ES-I3 (cell line): ENCODE measurements around the gene DUSP18.
"Not testable (repeated sequence)": the region's sequence is repeated elsewhere in the genome, so short reads cannot be mapped to it uniquely, and the experiment has no call there.

ENCODE experiments used
- H3K36me3 ChIP-seq: 2 replicates; pipeline ENCODE4 v1.6.1; 2013; ENCODE audit warnings: mild to moderate bottlenecking, low read length, control low read depth, moderate library complexity; ENCODE audit not compliant: insufficient read depth
- H3K4me1 ChIP-seq: 2 replicates; pipeline ENCODE4 v1.6.1; 2013; ENCODE audit warnings: mild to moderate bottlenecking, control low read depth, low read length; ENCODE audit not compliant: insufficient read depth
- H3K9ac ChIP-seq: 2 replicates; pipeline ENCODE4 v1.6.1; 2013; ENCODE audit warnings: low read depth, mild to moderate bottlenecking, low read length, moderate library complexity
- H3K9me3 ChIP-seq: 2 replicates; pipeline ENCODE4 v1.6.1; 2013; ENCODE audit warnings: mild to moderate bottlenecking, low read length, moderate library complexity; ENCODE audit not compliant: control insufficient read depth, insufficient read depth

DUSP18 gene

DNA sequence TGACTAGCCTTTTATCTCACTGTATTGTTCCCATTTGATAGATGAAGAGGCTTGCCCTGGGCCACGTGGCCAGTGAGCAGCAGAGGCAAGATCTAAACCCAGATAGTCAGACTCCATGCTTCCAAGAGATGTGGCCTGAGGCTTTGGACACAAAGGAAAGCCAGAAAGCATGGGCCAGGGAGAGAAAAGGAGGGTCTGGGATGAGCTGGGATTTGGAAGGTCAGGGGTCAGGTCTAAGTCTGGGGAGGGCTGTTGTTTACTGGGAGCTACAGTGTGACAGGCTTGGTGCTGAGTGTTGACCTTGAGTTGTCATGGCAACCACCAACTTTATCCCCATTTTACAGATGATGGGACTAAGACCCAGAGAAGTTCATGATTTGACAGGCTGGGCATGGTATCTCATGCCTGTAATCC lies 30.0 kb downstream of the DUSP18 start:
- Histone ChIP-seq H3K36me3 (no peaks in the 10 kb centered on the region), H3K9ac (no peak overlapping the region), H3K4me1 (no peaks in the 10 kb centered on the region; the same call in 1 of the 2 replicates), H3K9me3 (no peaks in the 10 kb centered on the region)

DNA sequence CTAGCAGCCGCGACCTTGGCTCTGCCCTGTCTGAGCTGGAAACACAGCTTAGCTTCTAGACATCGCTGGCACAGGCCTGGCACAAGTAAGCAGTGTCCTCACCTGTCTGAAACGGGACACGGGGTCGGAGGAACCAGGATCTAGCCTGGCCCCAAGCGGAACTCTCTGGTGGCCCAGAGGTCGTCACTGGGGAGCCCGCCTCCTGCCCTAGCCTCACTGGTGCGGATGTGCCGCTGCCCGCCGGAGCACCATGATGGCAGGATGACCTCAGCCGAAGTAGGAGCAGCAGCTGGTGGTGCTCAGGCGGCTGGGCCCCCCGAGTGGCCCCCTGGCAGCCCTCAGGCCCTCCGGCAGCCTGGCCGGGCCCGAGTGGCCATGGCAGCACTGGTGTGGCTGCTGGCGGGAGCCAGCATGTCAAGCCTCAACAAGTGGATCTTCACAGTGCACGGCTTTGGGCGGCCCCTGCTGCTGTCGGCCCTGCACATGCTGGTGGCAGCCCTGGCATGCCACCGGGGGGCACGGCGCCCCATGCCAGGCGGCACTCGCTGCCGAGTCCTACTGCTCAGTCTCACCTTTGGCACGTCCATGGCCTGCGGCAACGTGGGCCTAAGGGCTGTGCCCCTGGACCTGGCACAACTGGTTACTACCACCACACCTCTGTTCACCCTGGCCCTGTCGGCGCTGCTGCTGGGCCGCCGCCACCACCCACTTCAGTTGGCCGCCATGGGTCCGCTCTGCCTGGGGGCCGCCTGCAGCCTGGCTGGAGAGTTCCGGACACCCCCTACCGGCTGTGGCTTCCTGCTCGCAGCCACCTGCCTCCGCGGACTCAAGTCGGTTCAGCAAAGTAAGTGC lies 31.2 kb downstream of the DUSP18 start:
- H3K9ac ChIP-seq = peak overlapping the region; percentile 85
- no peaks in the 10 kb centered on the region for H3K36me3 ChIP-seq
- H3K9me3 ChIP-seq = no peaks in the 10 kb centered on the region
- H3K4me1 ChIP-seq = no peaks in the 10 kb centered on the region; the same call in 1 of the 2 replicates

GRCh38 chr22:30635273-30636225 lies 32.1 kb downstream of the DUSP18 start, which contains the start of gene SLC35E4:
Gene SLC35E4 (plus strand): TSS chr22:30635781. CDS start chr22:30636451, 670 bp downstream.
- Histone ChIP-seq H3K9me3 (no peaks in the 10 kb centered on the region), H3K36me3 (no peaks in the 10 kb centered on the region), H3K9ac (peak within 1 kb of the TSS; percentile 85), H3K4me1 (no peaks in the 10 kb centered on the region; the same call in 1 of the 2 replicates)

GRCh38 chr22:30634471-30635233 lies 33.0 kb downstream of the DUSP18 start:
- Histone ChIP-seq H3K9me3 (no peaks in the 10 kb centered on the region), H3K9ac (peak overlapping the region; percentile 53; the same call in 1 of the 2 replicates), H3K36me3 (no peaks in the 10 kb centered on the region), H3K4me1 (no peaks in the 10 kb centered on the region; the same call in 1 of the 2 replicates)

- not testable (repeated sequence) for H3K9ac ChIP-seq, H3K9me3 ChIP-seq
Observed at GRCh38 chr22:30631469-30631868, 36.2 kb downstream of the DUSP18 start.

GRCh38 chr22:30628491-30628890 lies 39.2 kb downstream of the DUSP18 start:
- Histone ChIP-seq H3K4me1 (no peaks in the 10 kb centered on the region), H3K36me3 (no peaks in the 10 kb centered on the region), H3K9me3 (no peaks in the 10 kb centered on the region), H3K9ac (no peak overlapping the region)

More at GRCh38 chr22:30631469-30631868, 36.2 kb downstream of the DUSP18 start:
- H3K36me3 ChIP-seq, H3K4me1 ChIP-seq: not testable (repeated sequence)

DNA sequence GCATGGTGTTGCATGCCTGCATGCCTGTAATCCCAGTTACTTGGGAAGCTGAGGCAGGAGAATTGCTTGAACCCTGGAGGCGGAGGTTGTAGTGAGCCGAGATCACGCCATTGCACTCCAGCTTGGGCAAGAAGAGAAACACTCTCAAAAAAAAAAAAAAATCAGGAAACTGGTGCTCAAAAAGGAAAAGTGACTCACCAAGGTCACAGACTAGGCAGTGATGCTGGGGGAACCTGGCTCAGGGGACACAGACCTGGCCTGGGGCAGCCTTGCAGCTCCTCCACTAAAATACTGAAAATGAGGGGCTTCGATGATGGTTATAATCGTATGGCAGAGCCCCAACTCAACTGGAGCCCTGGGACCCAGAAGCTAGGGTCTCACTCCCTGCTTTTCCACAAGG lies 40.2 kb downstream of the DUSP18 start:
- Histone ChIP-seq H3K9ac (no peak overlapping the region), H3K4me1 (no peaks in the 10 kb centered on the region), H3K9me3 (no peaks in the 10 kb centered on the region), H3K36me3 (peaks cover 2% of the 10 kb centered on the region; the same call in 1 of the 2 replicates)

GRCh38 chr22:30626413-30626812 lies 41.3 kb downstream of the DUSP18 start:
- H3K36me3 ChIP-seq = peaks cover 3% of the 10 kb centered on the region; the same call in 1 of the 2 replicates
- no peaks in the 10 kb centered on the region for H3K9me3 ChIP-seq
- H3K9ac ChIP-seq = no peak overlapping the region
- H3K4me1 ChIP-seq = no peaks in the 10 kb centered on the region

DNA sequence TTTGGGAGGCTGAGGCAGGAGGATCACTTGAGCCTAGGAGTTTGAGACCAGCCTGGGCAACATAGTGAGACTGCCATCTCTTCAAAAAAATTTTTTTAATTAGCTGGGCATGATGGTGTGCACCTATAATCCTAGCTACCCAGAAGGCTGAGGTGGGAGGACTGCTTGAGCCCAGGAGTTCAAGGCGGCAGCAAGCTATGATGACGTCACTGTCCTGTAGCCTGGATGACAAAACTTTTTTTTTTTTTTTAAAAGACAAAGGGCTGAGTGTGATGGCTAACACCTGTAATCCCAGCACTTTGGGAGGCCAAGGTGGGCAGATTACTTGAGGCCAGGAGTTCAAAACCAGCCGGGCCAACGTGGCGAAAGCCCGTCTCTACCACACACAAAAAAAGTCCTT lies 47.8 kb downstream of the DUSP18 start:
- H3K9ac ChIP-seq, H3K9me3 ChIP-seq, H3K36me3 ChIP-seq, H3K4me1 ChIP-seq: not testable (repeated sequence)

DNA sequence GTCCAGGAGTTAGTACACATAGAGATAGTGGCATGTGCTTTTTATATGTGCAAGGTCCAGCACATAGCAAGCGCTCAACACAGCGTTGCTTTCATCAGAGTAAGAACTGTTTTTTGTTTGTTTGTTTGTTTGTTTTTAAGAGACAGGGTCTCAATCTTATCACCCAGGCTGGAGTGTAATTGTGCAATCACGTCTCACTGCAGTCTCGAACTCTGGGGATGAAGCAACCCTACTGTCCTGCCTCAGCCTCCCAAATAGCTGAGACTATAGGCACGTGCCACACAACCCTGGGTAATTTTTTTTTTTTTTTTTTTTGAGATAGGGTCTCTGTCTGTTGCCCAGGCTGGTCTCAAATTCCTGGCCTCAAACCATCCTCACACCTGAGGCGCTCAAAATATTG lies 49.9 kb downstream of the DUSP18 start:
- H3K4me1 ChIP-seq = no peaks in the 10 kb centered on the region
- no peaks in the 10 kb centered on the region for H3K9me3 ChIP-seq
- no peak overlapping the region for H3K9ac ChIP-seq
- H3K36me3 ChIP-seq = peaks cover 12% of the 10 kb centered on the region; the same call in 1 of the 2 replicates

DNA sequence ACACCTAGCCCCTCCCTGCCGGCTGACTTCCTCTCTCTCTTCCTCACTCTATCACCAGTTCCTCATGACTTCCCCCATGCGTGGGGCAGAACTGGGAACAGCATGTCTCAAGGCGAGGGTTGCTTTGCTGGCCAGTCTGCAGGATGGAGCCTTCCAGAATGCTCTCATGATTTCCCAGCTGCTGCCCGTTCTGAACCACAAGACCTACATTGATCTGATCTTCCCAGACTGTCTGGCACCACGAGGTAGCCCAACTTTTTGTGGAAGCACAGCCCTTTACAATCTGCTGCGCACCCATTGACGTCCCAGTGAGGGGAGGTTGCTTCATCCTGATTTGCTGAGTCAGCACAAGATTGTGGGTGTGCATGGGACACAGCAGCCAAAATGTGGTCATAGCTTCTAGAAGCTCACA lies 52.1 kb downstream of the DUSP18 start:
- H3K4me1 ChIP-seq = no peaks in the 10 kb centered on the region
- H3K36me3 ChIP-seq = peaks cover 13% of the 10 kb centered on the region; the same call in 1 of the 2 replicates
- H3K9me3 ChIP-seq = no peaks in the 10 kb centered on the region
- no peak overlapping the region for H3K9ac ChIP-seq

DNA sequence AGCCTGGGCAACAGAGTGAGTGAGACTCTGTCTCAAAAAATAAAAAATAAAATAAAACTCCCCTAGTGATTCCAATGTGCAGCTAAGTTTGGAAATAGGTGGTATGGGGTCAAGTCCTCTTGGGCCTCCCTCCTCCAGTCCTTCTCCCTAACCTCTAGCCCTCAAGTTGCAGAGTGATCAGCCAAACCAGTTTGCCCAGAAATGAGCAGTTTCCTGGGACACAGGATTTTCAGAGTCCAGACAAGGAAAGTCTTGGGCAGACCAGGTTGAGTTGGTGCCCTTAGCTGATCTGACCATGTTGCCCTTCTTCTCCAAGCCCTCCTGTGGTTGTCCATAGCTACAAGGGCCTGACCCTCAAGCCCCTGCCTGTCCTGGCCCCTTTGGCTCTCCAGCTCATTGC lies 52.8 kb downstream of the DUSP18 start:
- Histone ChIP-seq H3K9me3 (no peaks in the 10 kb centered on the region), H3K36me3 (peaks cover 13% of the 10 kb centered on the region; the same call in 1 of the 2 replicates), H3K9ac (no peak overlapping the region), H3K4me1 (peaks cover 4% of the 10 kb centered on the region; the same call in 1 of the 2 replicates)

DNA sequence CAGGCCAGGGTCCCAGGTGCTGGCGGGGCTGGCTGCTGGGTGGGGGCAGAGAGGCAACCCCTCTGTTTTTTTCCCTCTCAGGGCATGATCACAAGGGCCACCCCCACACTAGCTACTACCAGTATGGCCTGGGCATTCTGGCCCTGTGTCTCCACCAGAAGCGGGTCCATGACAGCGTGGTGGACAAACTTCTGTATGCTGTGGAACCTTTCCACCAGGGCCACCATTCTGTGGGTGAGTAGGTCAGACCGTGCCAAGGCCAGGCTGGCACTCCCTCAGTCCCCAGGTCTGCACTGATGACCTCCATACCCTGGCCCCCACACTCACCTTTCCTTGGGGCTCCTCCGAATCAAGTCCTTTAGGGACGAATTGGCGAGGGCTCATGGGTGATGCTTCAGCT lies 53.4 kb downstream of the DUSP18 start:
- Histone ChIP-seq H3K9ac (no peak overlapping the region), H3K9me3 (no peaks in the 10 kb centered on the region), H3K4me1 (peaks cover 8% of the 10 kb centered on the region; the same call in 1 of the 2 replicates), H3K36me3 (peaks cover 13% of the 10 kb centered on the region; the same call in 1 of the 2 replicates)
